KOPT-K1 (cell line): ENCODE results near the gene SMYD3.
"Not testable (repeated sequence)": the region's sequence is repeated elsewhere in the genome, so short reads cannot be mapped to it uniquely, and the experiment has no call there.

Experiments
- H3K27ac ChIP-seq: fragments of 200-600 bp; sonication (generic); 2 replicates; pipeline ENCODE4 v1.5.1; 2016; ENCODE audit warnings: antibody characterized with exemption, mild to moderate bottlenecking, low read depth, low read length; ENCODE audit not compliant: poor library complexity, severe bottlenecking
- H3K36me3 ChIP-seq: fragments of 200-600 bp; sonication (generic); 2 replicates; pipeline ENCODE4 v1.5.1; 2017; ENCODE audit warnings: antibody characterized with exemption, mild to moderate bottlenecking, low read length, moderate library complexity; ENCODE audit not compliant: insufficient read depth
- H3K9me3 ChIP-seq: fragments of 200-600 bp; sonication (generic); 2 replicates; pipeline ENCODE4 v1.5.1; 2017; ENCODE audit warnings: antibody characterized with exemption, low read length, mild to moderate bottlenecking; ENCODE audit not compliant: insufficient read depth, poor library complexity, severe bottlenecking

SMYD3 gene

DNA sequence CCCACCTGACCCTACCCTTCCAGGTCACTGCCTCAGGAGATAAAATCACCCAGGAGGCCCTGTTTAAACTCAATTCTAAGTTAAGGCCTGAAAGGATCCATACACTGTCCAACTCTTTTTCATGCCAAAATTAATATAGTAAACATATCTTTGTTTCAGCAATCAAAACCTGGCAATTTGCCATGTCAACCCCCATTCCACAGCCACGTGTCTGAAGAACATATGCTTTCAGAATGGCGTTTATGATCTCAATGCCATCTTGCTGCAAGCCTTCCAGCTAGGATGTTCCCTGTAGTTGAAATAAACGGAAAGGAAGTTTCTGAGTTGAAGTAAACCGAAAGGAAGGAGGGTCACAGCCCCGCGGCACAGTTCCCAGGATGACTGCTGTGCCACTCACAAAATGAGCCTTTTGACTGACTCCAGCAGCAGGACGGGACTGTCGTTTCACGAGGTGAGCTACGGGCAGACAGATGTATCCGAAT, 472.0 kb downstream of the SMYD3 start:
- H3K9me3 ChIP-seq, result no peaks in the 10 kb centered on the region

DNA sequence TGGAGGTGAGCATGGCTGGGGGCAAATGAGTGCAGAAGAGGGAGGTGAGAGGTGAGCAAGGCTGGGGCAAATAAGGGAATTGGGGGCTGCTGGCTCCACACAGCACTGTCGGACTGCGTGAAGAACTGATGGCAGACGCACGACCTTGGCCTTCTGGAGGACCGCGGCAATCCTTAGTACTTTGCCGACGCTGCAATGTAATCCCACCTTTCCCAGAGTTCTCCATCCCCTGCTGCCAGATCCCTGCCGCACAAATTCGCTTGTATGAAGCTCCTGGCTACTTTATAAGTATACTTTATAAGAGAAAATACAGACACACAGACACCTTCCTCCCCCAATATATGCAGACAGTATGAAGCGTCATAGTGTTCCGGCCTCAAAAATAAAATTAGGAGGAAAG, 472.4 kb downstream of the SMYD3 start:
- H3K27ac ChIP-seq, result no peak overlapping the region
- no peaks in the 10 kb centered on the region for H3K9me3 ChIP-seq
- no peaks in the 10 kb centered on the region for H3K36me3 ChIP-seq

More for the DNA sequence above, 472.0 kb downstream of the SMYD3 start:
- H3K36me3 ChIP-seq, result no peaks in the 10 kb centered on the region
- no peak overlapping the region for H3K27ac ChIP-seq

DNA sequence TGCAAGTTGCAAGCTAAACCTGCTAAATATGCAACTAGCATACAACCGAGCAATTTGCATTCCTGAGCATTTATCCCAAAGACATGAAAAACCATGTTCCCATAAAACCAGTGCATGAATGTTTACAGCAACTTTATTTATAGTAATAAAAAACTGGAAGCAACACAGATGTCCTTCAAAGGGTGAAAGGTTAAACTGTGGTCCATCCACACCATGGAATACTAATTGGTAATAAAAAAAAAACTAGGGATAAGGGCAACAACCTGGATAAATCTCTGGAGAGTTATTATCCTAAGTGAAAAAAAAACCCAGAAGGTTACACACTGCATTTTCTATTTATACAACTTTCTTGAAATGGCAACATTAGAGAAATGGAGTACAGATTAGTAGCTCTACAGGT, 474.1 kb downstream of the SMYD3 start:
- H3K36me3 ChIP-seq, result no peaks in the 10 kb centered on the region
- no peak overlapping the region for H3K27ac ChIP-seq
- H3K9me3 ChIP-seq, result peaks cover 4% of the 10 kb centered on the region

DNA sequence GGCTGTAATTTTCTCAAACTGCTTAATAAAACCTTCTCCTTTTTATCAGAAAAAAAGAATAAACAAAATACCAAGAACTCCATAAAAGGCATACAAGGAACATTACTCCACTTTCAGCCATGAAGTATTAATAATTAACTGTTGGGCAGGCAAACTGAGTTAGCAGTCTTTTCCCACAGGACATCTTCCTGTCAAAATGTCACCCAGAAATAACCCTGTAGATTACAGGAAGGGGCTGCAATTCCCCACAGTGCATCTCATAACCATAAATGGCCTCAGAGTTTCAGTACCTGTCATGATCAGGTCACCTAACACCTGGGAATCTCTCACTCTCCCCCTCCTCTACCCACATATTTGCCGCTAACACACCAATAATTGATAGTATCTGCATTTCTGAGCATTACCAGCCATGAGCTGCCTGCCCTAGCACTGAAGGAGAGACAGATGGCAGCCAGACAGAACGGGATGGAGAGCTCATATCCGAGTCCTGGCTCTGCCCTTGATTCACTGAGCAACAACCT, 475.0 kb downstream of the SMYD3 start:
- Histone ChIP-seq H3K9me3 (peaks cover 4% of the 10 kb centered on the region), H3K27ac (no peak overlapping the region), H3K36me3 (no peaks in the 10 kb centered on the region)

DNA sequence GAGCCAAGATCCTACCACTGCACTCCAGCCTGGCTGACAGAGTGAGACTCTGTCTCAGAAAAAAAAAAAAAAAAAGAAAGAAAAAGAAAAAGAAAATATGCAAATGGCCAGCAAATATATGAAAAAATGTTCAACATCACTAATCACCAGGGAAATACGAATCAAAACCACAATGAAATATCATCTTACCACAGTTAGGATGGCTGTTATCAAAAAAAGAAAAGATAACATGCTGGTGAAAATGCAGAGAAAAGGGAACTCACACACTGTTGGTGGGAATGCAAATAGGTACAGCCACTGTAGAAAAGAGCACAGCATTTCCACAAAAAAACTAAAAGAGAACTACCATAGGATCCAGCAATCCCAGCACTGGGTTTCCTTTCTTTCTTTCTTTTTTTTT, 477.5 kb downstream of the SMYD3 start:
- Histone ChIP-seq H3K27ac (no peak overlapping the region), H3K9me3 (peaks cover 4% of the 10 kb centered on the region), H3K36me3 (no peaks in the 10 kb centered on the region)

DNA sequence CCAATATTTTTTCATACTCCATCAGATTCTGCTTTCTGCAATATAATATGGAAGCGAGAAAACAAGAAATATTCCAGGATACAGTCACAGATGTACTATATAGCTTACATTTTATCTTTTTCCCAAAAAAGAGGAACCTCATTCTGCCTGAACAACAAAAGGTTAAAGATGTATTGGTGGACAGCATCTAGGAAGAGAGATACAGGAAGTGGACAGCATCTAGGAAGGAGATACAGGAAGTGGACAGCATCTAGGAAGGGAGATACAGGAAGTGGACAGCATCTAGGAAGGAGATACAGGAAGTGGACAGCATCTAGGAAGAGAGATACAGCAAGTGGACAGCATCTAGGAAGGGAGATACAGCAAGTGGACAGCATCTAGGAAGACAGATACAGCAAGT, 483.0 kb downstream of the SMYD3 start:
- not testable (repeated sequence) for H3K27ac ChIP-seq, H3K36me3 ChIP-seq, H3K9me3 ChIP-seq

DNA sequence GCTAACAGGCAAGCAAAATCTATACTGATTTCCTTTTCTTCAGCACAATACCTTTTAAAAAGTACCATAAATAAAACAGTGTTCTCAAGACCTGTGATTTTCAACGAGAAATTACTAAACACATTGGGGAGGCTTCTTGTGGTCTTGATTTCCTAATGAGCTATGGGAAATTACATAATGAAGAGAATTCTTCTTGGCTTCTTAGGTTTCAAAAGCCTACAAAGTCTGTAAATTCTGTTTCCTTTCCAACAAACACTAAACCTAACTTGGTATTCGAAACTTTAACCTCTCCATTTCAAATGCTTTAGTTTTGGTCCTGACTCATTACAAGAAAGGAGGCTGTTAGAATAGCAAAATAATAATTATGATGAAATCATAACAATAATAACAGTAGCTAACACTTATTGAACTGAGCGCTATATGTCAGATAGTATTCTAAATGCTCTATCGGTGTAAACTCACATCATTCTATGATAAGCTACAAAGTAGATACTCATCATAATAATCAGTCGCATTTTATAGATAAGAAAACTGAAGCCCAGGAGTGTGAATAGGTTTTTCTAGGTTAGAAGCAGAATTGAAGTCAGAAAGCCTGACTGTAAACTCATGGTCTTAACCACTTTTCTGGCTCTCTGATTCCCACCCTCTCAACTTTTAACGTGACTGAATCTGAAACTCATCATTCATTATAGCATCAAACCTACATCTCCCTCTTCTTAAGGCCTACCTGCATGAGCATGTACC, 486.7 kb downstream of the SMYD3 start:
- H3K36me3 ChIP-seq, result no peaks in the 10 kb centered on the region
- no peak overlapping the region for H3K27ac ChIP-seq
- no peaks in the 10 kb centered on the region for H3K9me3 ChIP-seq

DNA sequence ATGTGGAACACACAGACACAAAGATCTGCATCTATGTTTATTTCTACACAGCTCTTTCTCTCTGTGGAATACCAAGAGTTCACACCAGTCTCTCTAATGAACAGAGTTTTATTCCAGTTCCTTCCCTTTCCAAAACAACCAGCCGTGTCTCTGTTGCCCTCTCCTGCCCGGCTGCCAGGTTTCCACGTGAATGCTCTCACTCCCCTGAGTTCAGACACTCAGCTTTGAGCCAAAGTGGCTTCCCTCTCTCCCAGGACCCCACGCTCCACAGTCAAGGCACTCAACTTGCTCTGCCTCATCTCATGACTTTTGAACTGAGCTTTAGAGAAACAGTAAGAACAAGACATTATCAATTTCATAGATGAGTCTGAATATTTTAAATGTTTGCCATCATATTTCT, 488.9 kb downstream of the SMYD3 start:
- no peak overlapping the region for H3K27ac ChIP-seq
- H3K9me3 ChIP-seq, result no peaks in the 10 kb centered on the region
- no peaks in the 10 kb centered on the region for H3K36me3 ChIP-seq

DNA sequence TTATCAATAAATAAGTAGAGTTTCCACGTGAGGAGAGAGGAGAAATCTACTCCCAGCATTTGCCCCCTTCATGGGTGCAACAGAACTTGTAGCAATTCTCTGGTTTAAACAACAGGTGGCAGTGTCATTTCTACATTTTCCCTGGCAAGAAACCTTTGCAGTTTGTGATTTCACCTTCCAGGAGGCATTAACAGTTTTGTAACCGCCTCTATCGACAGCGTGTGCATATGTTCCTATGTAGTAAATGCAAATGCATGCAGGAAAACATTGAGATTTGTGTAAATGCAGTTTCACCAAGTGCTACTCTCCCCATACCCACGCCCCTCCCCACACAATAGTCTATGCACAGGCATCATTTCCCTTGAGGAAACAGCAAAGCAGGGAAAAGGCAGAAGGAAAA, 494.7 kb downstream of the SMYD3 start:
- Histone ChIP-seq H3K9me3 (no peaks in the 10 kb centered on the region), H3K27ac (no peak overlapping the region)

DNA sequence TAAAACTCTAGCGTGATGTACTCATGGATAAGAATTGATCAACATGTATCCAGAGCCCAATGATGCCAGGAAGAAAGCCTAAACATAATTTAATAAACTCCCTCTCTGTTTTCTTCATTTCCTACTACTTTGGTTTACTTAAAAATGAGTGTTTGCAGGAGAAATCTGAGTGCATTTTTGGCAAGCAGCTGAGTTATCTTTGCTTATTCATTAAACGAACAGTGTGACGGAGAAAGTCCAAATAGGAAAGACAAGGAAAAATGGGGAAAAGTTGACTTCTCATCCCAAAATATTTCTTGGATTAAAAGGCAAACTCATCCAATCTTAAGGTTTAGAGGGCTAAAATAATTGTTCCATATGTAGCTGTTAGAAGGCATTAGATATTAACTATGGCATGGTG, 496.7 kb downstream of the SMYD3 start:
- Histone ChIP-seq H3K9me3 (no peaks in the 10 kb centered on the region), H3K36me3 (no peaks in the 10 kb centered on the region), H3K27ac (no peak overlapping the region)

More for the DNA sequence above, 494.7 kb downstream of the SMYD3 start:
- H3K36me3 ChIP-seq, result no peaks in the 10 kb centered on the region

DNA sequence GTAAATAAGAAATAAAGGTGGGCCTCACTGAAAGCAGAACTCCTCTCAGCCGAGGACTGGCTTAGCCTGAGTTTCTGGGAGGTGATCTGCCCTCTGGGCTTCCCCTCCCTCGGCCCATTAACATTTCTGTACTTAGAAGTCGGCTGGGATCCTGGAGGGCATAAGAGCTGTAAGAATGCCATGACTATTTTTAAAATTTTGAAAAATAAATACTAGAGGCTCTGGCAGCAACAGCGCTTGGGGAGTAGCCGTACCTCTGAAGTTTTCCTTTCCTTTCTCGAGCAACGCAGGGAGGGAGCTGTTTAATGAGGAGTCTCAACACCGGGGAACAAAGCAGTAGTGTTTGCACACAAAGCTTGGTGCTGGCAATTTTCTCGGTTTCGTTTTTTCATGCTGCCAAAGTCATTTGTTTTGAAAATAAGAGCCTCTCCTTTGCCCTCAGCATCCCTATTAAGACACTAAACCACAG, 498.7 kb downstream of the SMYD3 start:
- Histone ChIP-seq H3K9me3 (no peaks in the 10 kb centered on the region), H3K27ac (no peak overlapping the region), H3K36me3 (no peaks in the 10 kb centered on the region)

DNA sequence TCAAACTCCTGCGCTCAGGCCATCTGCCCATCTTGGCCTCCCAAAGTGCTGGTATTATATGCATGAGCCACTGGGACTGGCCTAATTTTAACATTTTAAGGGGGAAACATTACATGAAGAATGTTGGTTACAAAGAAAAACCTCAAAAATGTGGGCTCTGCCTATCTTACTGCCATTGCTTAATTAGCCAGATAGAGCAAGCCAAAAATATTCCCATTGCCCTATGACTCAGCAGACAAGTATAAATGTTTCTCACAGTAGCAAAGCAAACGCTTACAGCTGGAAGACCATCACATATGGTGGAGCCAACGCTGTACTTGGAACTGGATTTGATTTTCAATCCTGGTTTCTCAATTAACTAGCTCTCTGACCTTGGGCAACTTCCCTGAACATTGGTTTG, 502.0 kb downstream of the SMYD3 start:
- H3K36me3 ChIP-seq, result no peaks in the 10 kb centered on the region
- H3K9me3 ChIP-seq, result no peaks in the 10 kb centered on the region
- no peak overlapping the region for H3K27ac ChIP-seq

DNA sequence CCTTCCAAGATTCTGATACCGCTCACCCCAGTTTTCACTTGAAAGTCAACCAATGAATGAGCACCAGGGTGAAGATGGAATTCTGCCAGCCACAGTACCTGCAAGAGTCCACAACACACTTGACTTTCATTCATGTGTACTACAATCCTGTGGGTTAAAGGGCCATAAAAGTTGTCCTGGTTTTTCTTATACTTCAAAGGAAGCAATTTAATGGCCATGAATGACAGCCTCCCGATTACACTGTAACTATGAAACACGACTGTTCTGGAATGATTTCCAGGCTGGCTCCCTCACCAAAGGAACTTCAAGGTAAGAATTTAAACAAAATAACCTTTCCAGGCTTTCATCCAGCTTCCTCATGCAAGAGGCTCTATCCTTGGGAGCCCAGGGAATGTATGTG, 502.8 kb downstream of the SMYD3 start:
- Histone ChIP-seq H3K36me3 (no peaks in the 10 kb centered on the region), H3K9me3 (no peaks in the 10 kb centered on the region), H3K27ac (no peak overlapping the region)

DNA sequence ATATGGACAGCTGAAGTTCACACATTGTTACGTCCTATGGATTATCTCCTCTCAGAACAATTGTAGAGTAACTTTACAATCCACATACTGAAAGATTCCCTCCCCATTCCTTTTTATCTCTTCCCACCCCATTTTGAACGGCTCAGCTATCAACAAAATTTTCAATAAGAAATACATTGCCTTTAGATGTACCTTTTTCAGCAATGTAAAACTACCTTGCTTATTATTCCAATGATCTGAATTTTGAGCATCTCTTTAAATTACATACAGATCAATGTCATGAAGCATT, 503.7 kb downstream of the SMYD3 start:
- no peak overlapping the region for H3K27ac ChIP-seq
- no peaks in the 10 kb centered on the region for H3K9me3 ChIP-seq
- no peaks in the 10 kb centered on the region for H3K36me3 ChIP-seq

DNA sequence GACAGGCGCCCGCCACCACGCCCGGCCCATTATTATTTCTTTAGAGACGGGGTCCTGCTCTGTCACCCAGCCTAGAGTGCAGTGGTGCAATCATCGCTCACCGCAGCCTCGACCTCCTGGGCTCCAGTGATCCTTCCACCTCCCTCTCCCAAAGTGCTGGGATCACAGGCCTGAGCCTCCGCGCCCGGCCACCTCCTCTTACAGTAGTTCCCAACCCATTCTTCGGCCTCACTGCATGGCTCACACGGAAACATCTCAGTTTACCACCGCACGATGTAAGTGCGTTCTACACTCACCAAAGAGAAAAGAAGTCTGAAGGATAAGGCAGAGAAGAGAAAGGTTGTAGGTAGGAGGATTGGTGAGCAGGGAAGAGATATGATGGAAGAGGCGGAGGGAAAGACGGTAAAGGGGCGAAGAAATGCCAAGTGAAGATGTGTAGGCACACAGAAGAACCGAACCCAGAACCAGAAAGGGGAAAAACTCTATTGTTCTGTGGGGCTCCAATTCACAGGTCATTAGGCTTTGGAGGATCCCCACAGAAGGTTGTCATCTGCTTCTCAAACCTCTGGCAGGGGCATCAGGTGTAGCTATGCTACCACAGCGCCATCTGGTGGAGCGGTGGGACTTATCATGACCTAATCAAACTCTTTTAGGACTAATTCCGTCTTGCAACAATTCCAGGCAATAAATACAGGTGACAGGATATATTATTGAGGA, 504.2 kb downstream of the SMYD3 start:
- no peaks in the 10 kb centered on the region for H3K9me3 ChIP-seq
- H3K36me3 ChIP-seq, result no peaks in the 10 kb centered on the region
- H3K27ac ChIP-seq, result no peak overlapping the region

DNA sequence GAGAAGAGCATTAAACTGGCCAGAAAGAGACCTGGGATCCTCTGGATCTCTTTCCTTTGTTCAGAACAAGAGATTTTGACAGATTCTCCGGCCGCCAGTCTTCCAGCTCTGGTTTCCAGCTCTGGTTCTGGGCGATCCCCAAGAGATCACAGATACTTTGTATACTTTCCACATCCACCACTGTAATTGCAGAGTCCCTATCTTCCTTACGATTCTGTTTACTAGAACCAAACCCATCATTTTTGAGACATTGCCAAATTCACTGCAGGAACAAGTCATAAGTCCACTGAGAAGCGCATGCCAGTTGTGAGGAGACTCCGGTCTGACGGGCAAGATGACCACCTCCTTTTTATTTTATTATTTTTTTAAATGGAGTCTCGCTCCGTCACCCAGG, 505.2 kb downstream of the SMYD3 start:
- H3K36me3 ChIP-seq, result no peaks in the 10 kb centered on the region
- H3K9me3 ChIP-seq, result no peaks in the 10 kb centered on the region
- no peak overlapping the region for H3K27ac ChIP-seq
